Measurements from ENCODE around the gene SNRNP200. TPM values are rescaled to one million over a fixed set of nuclear protein-coding genes. Genes with fewer than 3 reads are reported as not detected.

Gene SNRNP200
- total RNA-seq, 2 donors from 2014 or later = 190 to 211 TPM

DNA sequence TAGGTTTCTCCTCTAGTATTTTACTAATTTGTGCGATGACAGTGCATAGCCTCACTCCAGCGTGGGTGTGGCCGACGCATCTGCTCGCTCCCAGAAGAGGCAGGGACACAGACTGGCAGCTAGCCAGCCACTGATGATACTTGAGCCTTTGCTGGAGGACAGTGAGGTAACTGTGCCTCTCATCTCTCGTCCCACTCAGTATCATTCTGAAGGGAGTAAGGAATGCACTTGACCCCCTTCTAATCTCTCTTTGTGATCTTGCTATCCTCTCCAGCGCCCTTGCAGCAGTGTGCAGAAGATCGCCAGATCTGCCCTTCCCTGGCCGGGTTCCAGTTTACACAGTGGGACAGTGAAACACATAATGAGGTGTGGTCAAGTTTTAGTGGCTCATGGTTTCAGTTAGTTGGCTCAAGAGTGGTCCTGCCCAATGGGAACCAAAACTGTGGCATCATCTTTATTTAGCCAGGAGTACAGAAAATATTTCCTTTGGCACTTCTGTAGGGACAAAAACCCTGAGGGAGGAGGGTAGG, 47.8 kb upstream of the SNRNP200 start:
- Histone ChIP-seq H3K27me3 (ENCODE audit: control insufficient read depth, insufficient read depth, low read length, poor library complexity, severe bottlenecking) (no peaks in the 10 kb centered on the region), H3K36me3 (ENCODE audit: control insufficient read depth, insufficient read depth, low read length) (peaks cover 73% of the 10 kb centered on the region), H3K4me1 (ENCODE audit: control insufficient read depth, insufficient read depth, low read length) (no peaks in the 10 kb centered on the region), H3K9me3 (ENCODE audit: control insufficient read depth, low read length) (no peaks in the 10 kb centered on the region), H3K9ac (ENCODE audit: extremely low read depth, low read length, poor library complexity, severe bottlenecking) (no peak overlapping the region), H3K4me3 (ENCODE audit: low read length) (no peak overlapping the region), H3K27ac (ENCODE audit: low read depth, low read length) (no peak overlapping the region)
- DNase-seq = no peak
- Mint-ChIP-seq H3K36me3 (ENCODE audit: low read depth) (peaks cover 65% of the 10 kb centered on the region), H3K27ac (no peak overlapping the region), H3K27me3 (ENCODE audit: insufficient read depth) (no peaks in the 10 kb centered on the region), H3K9me3 (no peaks in the 10 kb centered on the region), H3K4me1 (no peaks in the 10 kb centered on the region), H3K4me3 (no peak overlapping the region)
- 94 to 98% methylated on average over 8 to 9 of the region's 9 CpGs for WGBS, 2 experiments (ENCODE audit: insufficient coverage in 1 of 2, insufficient read length in 1 of 2)
- TF ChIP-seq, protein P1, sequence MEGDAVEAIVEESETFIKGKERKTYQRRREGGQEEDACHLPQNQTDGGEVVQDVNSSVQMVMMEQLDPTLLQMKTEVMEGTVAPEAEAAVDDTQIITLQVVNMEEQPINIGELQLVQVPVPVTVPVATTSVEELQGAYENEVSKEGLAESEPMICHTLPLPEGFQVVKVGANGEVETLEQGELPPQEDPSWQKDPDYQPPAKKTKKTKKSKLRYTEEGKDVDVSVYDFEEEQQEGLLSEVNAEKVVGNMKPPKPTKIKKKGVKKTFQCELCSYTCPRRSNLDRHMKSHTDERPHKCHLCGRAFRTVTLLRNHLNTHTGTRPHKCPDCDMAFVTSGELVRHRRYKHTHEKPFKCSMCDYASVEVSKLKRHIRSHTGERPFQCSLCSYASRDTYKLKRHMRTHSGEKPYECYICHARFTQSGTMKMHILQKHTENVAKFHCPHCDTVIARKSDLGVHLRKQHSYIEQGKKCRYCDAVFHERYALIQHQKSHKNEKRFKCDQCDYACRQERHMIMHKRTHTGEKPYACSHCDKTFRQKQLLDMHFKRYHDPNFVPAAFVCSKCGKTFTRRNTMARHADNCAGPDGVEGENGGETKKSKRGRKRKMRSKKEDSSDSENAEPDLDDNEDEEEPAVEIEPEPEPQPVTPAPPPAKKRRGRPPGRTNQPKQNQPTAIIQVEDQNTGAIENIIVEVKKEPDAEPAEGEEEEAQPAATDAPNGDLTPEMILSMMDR (conservative IDR thresholded peaks at IDR 0.05) = no peak

DNA sequence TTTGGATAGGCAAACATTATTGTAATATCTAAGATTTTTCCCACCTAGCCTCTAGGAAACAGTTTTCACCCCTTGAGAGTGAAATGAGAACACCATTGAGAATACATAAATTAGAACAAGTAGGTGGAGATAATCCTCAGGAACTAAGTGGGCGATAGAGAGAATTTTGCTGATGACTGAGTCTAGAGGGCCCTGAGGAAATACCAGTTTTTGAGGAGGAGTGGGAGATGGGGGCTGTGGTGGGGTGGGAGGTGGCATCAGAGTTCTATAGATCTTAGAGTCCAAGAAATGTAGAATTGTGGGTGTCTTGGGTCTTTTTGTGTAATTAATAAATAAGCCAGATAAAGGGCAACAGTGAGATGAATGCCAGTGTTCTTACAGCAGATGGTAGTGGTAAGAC, 42.0 kb upstream of the SNRNP200 start:
- H3K4me3 Mint-ChIP-seq = no peak overlapping the region
- H3K27me3 ChIP-seq (ENCODE audit: control insufficient read depth, insufficient read depth, low read length, poor library complexity, severe bottlenecking) = no peaks in the 10 kb centered on the region
- peaks cover 75% of the 10 kb centered on the region for H3K36me3 ChIP-seq (ENCODE audit: control insufficient read depth, insufficient read depth, low read length)
- no peak for DNase-seq
- H3K27me3 Mint-ChIP-seq (ENCODE audit: insufficient read depth) = no peaks in the 10 kb centered on the region
- H3K9ac ChIP-seq (ENCODE audit: extremely low read depth, low read length, poor library complexity, severe bottlenecking) = no peak overlapping the region
- no peak overlapping the region for H3K4me3 ChIP-seq (ENCODE audit: low read length)
- WGBS, 2 experiments (ENCODE audit: insufficient coverage in 1 of 2, insufficient read length in 1 of 2) = 95 to 100% methylated on average over 1 of the region's 1 CpG
- H3K27ac Mint-ChIP-seq = no peak overlapping the region
- no peaks in the 10 kb centered on the region for H3K4me1 Mint-ChIP-seq
- TF ChIP-seq, protein P1 (conservative IDR thresholded peaks at IDR 0.05) = no peak
- no peak overlapping the region for H3K27ac ChIP-seq (ENCODE audit: low read depth, low read length)
- H3K4me1 ChIP-seq (ENCODE audit: control insufficient read depth, insufficient read depth, low read length) = no peaks in the 10 kb centered on the region
- H3K9me3 Mint-ChIP-seq = no peaks in the 10 kb centered on the region
- H3K36me3 Mint-ChIP-seq (ENCODE audit: low read depth) = peaks cover 64% of the 10 kb centered on the region
- H3K9me3 ChIP-seq (ENCODE audit: control insufficient read depth, low read length) = no peaks in the 10 kb centered on the region

DNA sequence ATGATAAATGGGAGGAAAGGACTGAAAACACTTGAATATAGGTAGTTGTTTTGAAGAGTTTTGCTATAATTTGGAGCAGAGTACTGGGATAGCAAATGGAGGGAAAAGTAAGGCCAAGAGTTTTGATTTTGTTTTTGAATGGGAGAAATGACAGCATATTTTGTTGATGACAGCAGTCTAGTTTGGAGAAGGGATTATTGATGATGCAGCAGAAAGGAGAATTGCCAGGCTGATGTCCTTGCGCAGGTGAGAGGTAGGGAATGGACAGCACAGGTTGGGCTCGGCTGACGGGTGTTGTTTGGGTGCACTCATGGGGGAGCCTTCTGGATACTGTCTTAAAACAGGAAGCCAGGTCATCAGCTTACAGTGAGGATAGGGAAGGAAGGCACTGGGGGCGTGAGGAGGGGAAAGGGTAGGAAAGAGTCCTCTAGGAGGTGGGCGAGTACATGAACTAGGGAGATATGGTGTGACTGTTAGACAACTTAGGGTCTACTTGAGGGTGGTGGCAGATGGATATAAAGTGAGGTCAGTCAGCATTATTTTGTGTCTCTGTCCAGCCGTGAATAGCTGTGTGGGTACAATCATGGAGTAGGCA, 40.6 kb upstream of the SNRNP200 start:
- TF ChIP-seq, protein P1 (conservative IDR thresholded peaks at IDR 0.05) = no peak
- no peaks in the 10 kb centered on the region for H3K4me1 ChIP-seq (ENCODE audit: control insufficient read depth, insufficient read depth, low read length)
- Mint-ChIP-seq H3K4me1 (no peaks in the 10 kb centered on the region), H3K27ac (no peak overlapping the region), H3K4me3 (no peak overlapping the region), H3K36me3 (ENCODE audit: low read depth) (peaks cover 69% of the 10 kb centered on the region), H3K27me3 (ENCODE audit: insufficient read depth) (no peaks in the 10 kb centered on the region), H3K9me3 (no peaks in the 10 kb centered on the region)
- H3K27ac ChIP-seq (ENCODE audit: low read depth, low read length) = no peak overlapping the region
- no peaks in the 10 kb centered on the region for H3K27me3 ChIP-seq (ENCODE audit: control insufficient read depth, insufficient read depth, low read length, poor library complexity, severe bottlenecking)
- H3K9me3 ChIP-seq (ENCODE audit: control insufficient read depth, low read length) = no peaks in the 10 kb centered on the region
- no peak overlapping the region for H3K4me3 ChIP-seq (ENCODE audit: low read length)
- WGBS, 2 experiments (ENCODE audit: insufficient coverage in 1 of 2, insufficient read length in 1 of 2) = 96 to 97% methylated on average over 5 to 6 of the region's 6 CpGs
- peaks cover 70% of the 10 kb centered on the region for H3K36me3 ChIP-seq (ENCODE audit: control insufficient read depth, insufficient read depth, low read length)
- DNase-seq = no peak
- H3K9ac ChIP-seq (ENCODE audit: extremely low read depth, low read length, poor library complexity, severe bottlenecking) = no peak overlapping the region

Data from endodermal cell (in vitro differentiated cells).